Mucosa of rectum (tissue), 2 donors: ENCODE results near the gene CLASP1.

ENCODE experiments used
- H3K27ac ChIP-seq, 2 donors: one replicate each; pipeline ENCODE4 v1.7.0; 2013; ENCODE audit warnings: inconsistent platforms in 2 of 2, low read depth in 2 of 2, low read length in 2 of 2
- H3K27me3 ChIP-seq, 2 donors: one replicate each; pipeline ENCODE4 v1.7.0; 2013; ENCODE audit warnings: low read length in 2 of 2; ENCODE audit not compliant: control insufficient read depth in 2 of 2, insufficient read depth in 2 of 2
- H3K36me3 ChIP-seq, 2 donors: one replicate each; pipeline ENCODE4 v1.7.0; 2013; ENCODE audit warnings: low read length in 2 of 2; ENCODE audit not compliant: control insufficient read depth in 2 of 2, insufficient read depth in 2 of 2
- H3K4me1 ChIP-seq, 2 donors: one replicate each; pipeline ENCODE4 v1.7.0; 2013; ENCODE audit warnings: low read length in 2 of 2, mild to moderate bottlenecking in 1 of 2; ENCODE audit not compliant: control insufficient read depth in 2 of 2, insufficient read depth in 2 of 2
- H3K4me3 ChIP-seq, 2 donors: one replicate each; pipeline ENCODE4 v1.7.0; 2013; ENCODE audit warnings: low read length in 2 of 2
- H3K9ac ChIP-seq, 2 donors: one replicate each; pipeline ENCODE4 v1.7.0; 2013; ENCODE audit warnings: low read length in 2 of 2, low read depth in 1 of 2, mild to moderate bottlenecking in 1 of 2
- H3K9me3 ChIP-seq, 2 donors: one replicate each; pipeline ENCODE4 v1.7.0; 2013; ENCODE audit warnings: low read length in 2 of 2; ENCODE audit not compliant: control insufficient read depth in 2 of 2
- donor health status: healthy.
- donor health status: Normal muscosa, but diverticular disease.

CLASP1 gene

GRCh38 chr2:121372082-121372481 is 277.2 kb downstream of the CLASP1 start:
- H3K4me3 ChIP-seq: no peak overlapping the region
- no peaks in the 10 kb centered on the region for H3K27me3 ChIP-seq
- H3K27ac ChIP-seq: no peak overlapping the region
- H3K9me3 ChIP-seq: no peaks in the 10 kb centered on the region
- peaks cover 3 to 13% of the 10 kb centered on the region in 2 donors for H3K4me1 ChIP-seq
- H3K9ac ChIP-seq: no peak overlapping the region
- H3K36me3 ChIP-seq: peaks cover 14 to 34% of the 10 kb centered on the region in 2 donors

DNA sequence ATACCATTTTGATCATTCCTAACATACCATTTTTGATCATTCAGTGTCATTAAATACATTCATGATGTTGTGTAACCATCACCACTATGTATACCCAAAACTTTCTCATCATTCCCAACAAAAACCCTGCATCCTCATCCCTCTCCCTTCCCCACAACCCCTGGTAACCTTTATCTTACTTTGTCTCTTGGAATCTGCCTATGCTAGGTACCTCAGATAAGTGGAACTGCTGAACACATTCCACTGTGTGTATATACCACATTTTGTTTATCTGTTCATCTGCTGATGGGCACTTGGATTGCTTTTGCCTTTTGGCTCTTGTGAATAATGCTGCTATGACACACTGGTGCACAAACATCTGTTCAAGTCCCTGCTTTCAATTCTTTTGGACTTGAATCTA is 280.4 kb downstream of the CLASP1 start:
- H3K9me3 ChIP-seq: no peaks in the 10 kb centered on the region
- H3K9ac ChIP-seq: no peak overlapping the region
- peaks cover 0 to 17% of the 10 kb centered on the region in 2 donors for H3K4me1 ChIP-seq
- no peak overlapping the region for H3K4me3 ChIP-seq
- H3K27ac ChIP-seq: no peak overlapping the region
- H3K27me3 ChIP-seq: no peaks in the 10 kb centered on the region
- H3K36me3 ChIP-seq: peaks cover 14 to 36% of the 10 kb centered on the region in 2 donors

- H3K27ac ChIP-seq: no peak overlapping the region
- H3K4me3 ChIP-seq: no peak overlapping the region
- no peaks in the 10 kb centered on the region for H3K27me3 ChIP-seq
- H3K9ac ChIP-seq: no peak overlapping the region
- H3K9me3 ChIP-seq: no peaks in the 10 kb centered on the region
- H3K4me1 ChIP-seq: peaks cover 4 to 21% of the 10 kb centered on the region in 2 donors
- peaks cover 14 to 41% of the 10 kb centered on the region in 2 donors for H3K36me3 ChIP-seq
These were observed 281.1 kb downstream of the CLASP1 start for GRCh38 chr2:121368155-121368554.

DNA sequence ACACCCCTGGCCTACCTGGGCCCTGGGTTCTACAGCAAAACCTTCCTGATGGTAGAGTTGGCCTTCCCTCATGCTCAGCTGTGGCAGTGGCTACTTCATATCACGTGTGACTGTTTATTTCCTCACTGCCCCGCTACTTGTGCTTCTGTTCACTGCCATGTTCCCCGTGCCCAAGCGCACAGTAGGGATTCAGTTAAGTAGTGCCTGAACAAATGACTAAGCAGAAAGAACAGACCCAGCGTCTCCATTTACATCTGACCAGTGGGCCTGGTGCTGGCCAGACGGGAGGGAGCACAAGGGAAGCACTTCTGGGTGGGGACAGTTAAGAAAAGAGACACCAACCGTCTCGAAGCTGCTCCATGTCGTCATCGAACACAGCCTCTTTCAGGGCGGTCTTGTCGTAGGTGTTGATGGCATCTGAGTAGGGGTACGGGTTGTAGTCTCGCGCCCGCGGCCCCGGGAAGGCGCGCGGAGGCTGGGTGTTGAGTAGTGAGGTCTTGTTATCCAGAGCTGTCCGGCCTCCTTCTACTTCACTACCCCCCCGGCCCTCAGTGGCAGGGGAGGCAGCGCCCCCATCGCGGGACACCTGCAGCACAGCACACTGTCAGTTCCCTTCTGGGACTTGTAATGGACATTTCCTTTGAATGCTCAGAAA is 281.9 kb downstream of the CLASP1 start:
- Histone ChIP-seq H3K4me1 (peaks cover 4 to 21% of the 10 kb centered on the region in 2 donors), H3K9ac (no peak overlapping the region), H3K36me3 (peaks cover 19 to 42% of the 10 kb centered on the region in 2 donors), H3K27ac (no peak overlapping the region), H3K27me3 (no peaks in the 10 kb centered on the region), H3K9me3 (no peaks in the 10 kb centered on the region), H3K4me3 (no peak overlapping the region)

DNA sequence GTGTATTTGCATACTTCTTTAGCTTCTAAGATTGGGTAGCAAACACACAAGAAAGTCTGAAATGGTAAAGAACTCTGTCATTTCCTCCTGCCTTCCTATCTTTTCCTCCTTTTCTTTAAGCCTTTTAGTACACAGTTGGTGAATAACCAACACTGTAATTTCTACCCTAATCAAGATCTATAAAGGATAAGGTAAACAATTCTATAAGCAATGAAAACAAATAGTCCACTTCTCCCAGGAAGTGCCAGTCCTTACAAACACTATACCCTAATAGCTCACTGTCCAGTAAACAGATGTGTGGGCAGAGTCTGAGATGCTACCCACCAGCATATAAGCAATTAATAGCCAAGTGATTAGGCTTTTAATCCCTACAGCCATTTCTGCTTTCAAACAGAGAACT is 283.2 kb downstream of the CLASP1 start:
- Histone ChIP-seq H3K36me3 (peaks cover 27 to 48% of the 10 kb centered on the region in 2 donors), H3K27me3 (no peaks in the 10 kb centered on the region), H3K27ac (no peak overlapping the region), H3K9ac (no peak overlapping the region), H3K4me3 (no peak overlapping the region), H3K4me1 (peaks cover 4 to 25% of the 10 kb centered on the region in 2 donors), H3K9me3 (no peaks in the 10 kb centered on the region)

DNA sequence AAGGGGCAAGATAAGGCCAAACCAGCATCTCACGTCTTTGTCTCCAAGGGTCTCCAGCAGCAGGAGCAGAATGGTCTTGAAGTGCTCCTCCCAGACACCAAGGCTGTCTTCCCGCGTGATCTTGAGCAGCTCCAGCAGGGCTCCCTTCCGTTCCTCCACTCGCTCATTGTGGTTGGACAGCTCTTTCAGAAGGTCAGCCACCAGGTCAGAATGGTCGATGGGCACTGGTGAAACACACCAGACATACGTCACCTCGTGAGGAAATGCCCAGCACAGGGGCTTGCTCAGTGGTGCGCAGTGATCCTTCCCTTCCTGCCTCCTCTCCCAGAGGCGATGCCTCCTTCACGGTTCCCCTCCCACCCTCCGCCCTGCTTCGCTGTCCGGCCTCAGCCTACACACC is 284.2 kb downstream of the CLASP1 start:
- Histone ChIP-seq H3K9me3 (no peaks in the 10 kb centered on the region), H3K27ac (no peak overlapping the region), H3K4me3 (no peak overlapping the region), H3K9ac (no peak overlapping the region), H3K36me3 (peaks cover 25 to 48% of the 10 kb centered on the region in 2 donors), H3K27me3 (no peaks in the 10 kb centered on the region), H3K4me1 (peaks cover 4 to 25% of the 10 kb centered on the region in 2 donors)

DNA sequence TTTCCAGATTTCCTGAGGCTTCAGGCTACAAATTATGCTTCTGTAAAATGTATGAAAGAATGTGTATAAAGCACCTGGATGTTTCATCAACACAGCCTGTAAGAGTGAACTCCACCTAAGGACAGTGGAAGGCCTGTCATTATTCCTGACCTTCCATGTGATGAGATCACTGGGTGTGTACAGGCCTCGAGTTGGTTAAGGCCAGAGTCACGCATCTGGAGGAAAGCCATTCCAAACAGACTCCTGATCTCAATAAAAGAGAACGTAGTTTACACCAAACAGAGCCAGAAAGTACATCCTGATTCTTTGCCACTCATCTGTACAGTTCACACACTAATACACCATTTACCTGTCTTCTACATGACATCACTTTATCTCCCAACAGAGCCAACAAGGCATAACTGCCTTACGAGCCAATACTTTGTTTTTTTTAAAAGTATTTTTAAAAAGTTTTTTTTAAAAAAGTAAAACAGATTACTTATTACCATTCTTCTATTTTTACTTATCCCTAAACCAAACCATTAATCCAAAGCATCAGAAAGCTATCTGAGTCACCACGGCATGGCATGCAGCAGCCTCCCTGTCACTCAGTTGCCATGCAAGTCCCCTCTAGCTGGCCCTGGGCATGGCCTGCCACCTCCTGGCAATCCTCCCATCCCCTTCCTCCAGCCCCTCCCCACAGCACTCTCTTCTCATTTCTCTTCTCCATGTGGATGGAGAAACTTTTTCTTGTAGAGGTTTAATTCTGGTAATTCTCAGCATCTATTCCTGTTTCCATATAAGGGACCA is 285.4 kb downstream of the CLASP1 start:
- Histone ChIP-seq H3K27ac (peak overlapping the region; percentile 26 to 77), H3K9ac (peak overlapping the region in 1 of 2 donors; percentile 32), H3K36me3 (peaks cover 25 to 47% of the 10 kb centered on the region in 2 donors), H3K27me3 (no peaks in the 10 kb centered on the region), H3K4me1 (peaks cover 4 to 25% of the 10 kb centered on the region in 2 donors), H3K9me3 (no peaks in the 10 kb centered on the region), H3K4me3 (no peak overlapping the region)

- H3K9me3 ChIP-seq: no peaks in the 10 kb centered on the region
- H3K36me3 ChIP-seq: peaks cover 28 to 46% of the 10 kb centered on the region in 2 donors
- peaks cover 4 to 25% of the 10 kb centered on the region in 2 donors for H3K4me1 ChIP-seq
- H3K9ac ChIP-seq: no peak overlapping the region
- no peaks in the 10 kb centered on the region for H3K27me3 ChIP-seq
- H3K27ac ChIP-seq: peak overlapping the region; percentile 26 to 77
- no peak overlapping the region for H3K4me3 ChIP-seq
These were observed 286.5 kb downstream of the CLASP1 start for GRCh38 chr2:121362774-121363173.

GRCh38 chr2:121362226-121362625 is 287.0 kb downstream of the CLASP1 start:
- peaks cover 28 to 44% of the 10 kb centered on the region in 2 donors for H3K36me3 ChIP-seq
- peak overlapping the region in 1 of 2 donors; percentile 10 for H3K27ac ChIP-seq
- no peaks in the 10 kb centered on the region for H3K9me3 ChIP-seq
- H3K27me3 ChIP-seq: no peaks in the 10 kb centered on the region
- no peak overlapping the region for H3K4me3 ChIP-seq
- H3K4me1 ChIP-seq: peaks cover 4 to 25% of the 10 kb centered on the region in 2 donors
- no peak overlapping the region for H3K9ac ChIP-seq

DNA sequence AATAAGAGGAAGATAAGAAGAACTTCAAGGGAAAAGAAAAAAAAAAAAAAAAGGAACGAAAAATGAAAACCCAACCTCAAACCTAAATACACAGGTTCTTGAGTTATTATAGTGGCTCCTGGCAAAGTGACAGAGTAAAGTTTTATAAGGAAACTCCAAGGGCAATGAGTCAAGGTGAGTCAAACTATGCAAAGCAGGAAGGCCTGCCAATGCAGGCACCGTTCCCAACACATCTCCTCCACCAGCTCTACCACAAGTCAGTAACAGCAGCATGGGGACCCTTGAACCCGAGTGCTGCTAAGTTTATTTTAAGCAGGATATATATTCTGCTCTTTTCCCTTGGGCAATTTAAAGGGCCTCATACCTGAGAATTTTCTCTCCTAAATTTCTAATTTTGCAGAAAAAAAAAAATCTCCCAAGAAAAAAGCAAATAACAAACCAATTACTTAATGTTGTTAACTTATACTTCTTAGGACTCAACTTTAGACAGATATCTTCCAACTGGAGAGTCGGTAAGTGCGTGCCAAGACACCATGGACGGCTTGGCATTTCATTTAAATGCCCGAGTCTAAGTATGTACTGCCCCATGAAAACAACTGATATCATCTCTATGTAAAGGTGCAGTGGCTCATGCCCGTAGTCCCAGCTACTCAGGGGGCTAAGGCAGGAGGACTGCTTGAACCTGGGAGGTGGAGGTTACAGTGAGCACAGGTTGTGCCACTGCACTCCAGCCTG is 288.5 kb downstream of the CLASP1 start:
- H3K4me1 ChIP-seq: peaks cover 7 to 23% of the 10 kb centered on the region in 2 donors
- no peak overlapping the region for H3K9ac ChIP-seq
- peaks cover 23 to 42% of the 10 kb centered on the region in 2 donors for H3K36me3 ChIP-seq
- H3K9me3 ChIP-seq: no peaks in the 10 kb centered on the region
- peak overlapping the region in 1 of 2 donors; percentile 39 for H3K27ac ChIP-seq
- H3K4me3 ChIP-seq: no peak overlapping the region
- no peaks in the 10 kb centered on the region for H3K27me3 ChIP-seq
